Hepatocyte (in vitro differentiated cells): ENCODE data around the gene HEATR5A. TPM values are rescaled to one million over a fixed set of nuclear protein-coding genes. Genes with fewer than 3 reads are reported as not detected.
"Not testable (repeated sequence)": the region's sequence is repeated elsewhere in the genome, so short reads cannot be mapped to it uniquely, and the experiment has no call there.

Experiments
- DNase-seq: peaks from one replicate; pipeline ENCODE4 v3.0.0-alpha.2; 2016; ENCODE audit warnings: low spot score
- H2AFZ ChIP-seq: fragments of 200-600 bp; sonication (generic); 2 replicates; pipeline ENCODE4 v1.6.0; 2016; ENCODE audit warnings: antibody characterized with exemption, mild to moderate bottlenecking
- H3K27ac ChIP-seq: fragments of 200-600 bp; sonication (generic); 2 replicates; pipeline ENCODE4 v1.5.1; 2016; ENCODE audit warnings: mild to moderate bottlenecking
- H3K27me3 ChIP-seq: fragments of 200-600 bp; sonication (generic); 2 replicates; pipeline ENCODE4 v1.6.1; 2016
- H3K36me3 ChIP-seq: fragments of 200-600 bp; sonication (generic); replicated peaks from 2 replicates; pipeline ENCODE4 v1.5.1; 2016; ENCODE audit warnings: low read depth; ENCODE audit not compliant: insufficient read depth
- H3K4me1 ChIP-seq: fragments of 200-600 bp; sonication (generic); 2 replicates; pipeline ENCODE4 v1.5.1; 2016; ENCODE audit warnings: mild to moderate bottlenecking, moderate library complexity; ENCODE audit not compliant: insufficient read depth
- H3K4me2 ChIP-seq: fragments of 200-600 bp; sonication (generic); 2 replicates; pipeline ENCODE4 v1.6.0; 2016
- H3K4me3 ChIP-seq: fragments of 200-600 bp; sonication (generic); 2 replicates; pipeline ENCODE4 v1.5.1; 2016; ENCODE audit warnings: mild to moderate bottlenecking
- H3K79me2 ChIP-seq: fragments of 200-600 bp; sonication (generic); 2 replicates; pipeline ENCODE4 v1.6.0; 2017; ENCODE audit warnings: mild to moderate bottlenecking
- H3K9me2 ChIP-seq: fragments of 200-600 bp; sonication (generic); replicated peaks from 2 replicates; pipeline ENCODE4 v1.6.0; 2017; ENCODE audit warnings: mild to moderate bottlenecking; ENCODE audit not compliant: insufficient read depth
- H3K9me3 ChIP-seq: fragments of 200-600 bp; sonication (generic); 2 replicates; pipeline ENCODE4 v1.5.1; 2016; ENCODE audit warnings: low read depth, mild to moderate bottlenecking
- H4K20me1 ChIP-seq: fragments of 200-600 bp; sonication (generic); 2 replicates; pipeline ENCODE4 v1.6.0; 2016; ENCODE audit warnings: mild to moderate bottlenecking; ENCODE audit not compliant: insufficient read depth, poor library complexity, severe bottlenecking
- CTCF ChIP-seq: fragments of 200-600 bp; sonication (generic); IDR thresholded peaks from 2 replicates; pipeline ENCODE4 v1.5.1; 2016; ENCODE audit warnings: antibody characterized with exemption, mild to moderate bottlenecking; ENCODE audit not compliant: poor library complexity
- EZH2 ChIP-seq: fragments of 200-600 bp; sonication (generic); IDR thresholded peaks from 2 replicates; pipeline ENCODE4 v1.6.1; 2016; ENCODE audit warnings: antibody characterized with exemption, mild to moderate bottlenecking, borderline replicate concordance
- EZH2phosphoT487 ChIP-seq: fragments of 200-600 bp; sonication (generic); IDR thresholded peaks from one replicate; pipeline ENCODE4 v1.6.1; 2018; ENCODE audit warnings: antibody characterized with exemption, mild to moderate bottlenecking, low read depth, moderate library complexity; ENCODE audit not compliant: unreplicated experiment, severe bottlenecking
- WGBS: methylation state at CpG from one replicate; pipeline ENCODE4 v1.1.6; 2016; ENCODE audit warnings: low lambda C conversion rate; ENCODE audit errors: missing lambda C conversion rate; 5-methylcytosine and 5-hydroxymethylcytosine counted together
- polyA plus RNA-seq: library from polyadenylated mRNA; unstranded; fragments of >200 nt; fragmentation: Nextera tagmentation; extraction: Ambion mirVana; gene quantifications from 2 replicates; pipeline ENCODE4 v1.2.1, GENCODE V29; 2016
- total RNA-seq: library from RNA; depleted of rRNA; stranded (reverse); fragments of >200 nt; gene quantifications from 2 replicates; pipeline ENCODE4 v1.2.3, GENCODE V29; 2014

The HEATR5A gene
- total and polyA plus RNA-seq, 2 experiments from 2014 or later, result 17.9 to 25.3 TPM

- H3K4me3 ChIP-seq, result no peak overlapping the region
- H3K79me2 ChIP-seq, result no peaks in the 10 kb centered on the region
- TF ChIP-seq EZH2phosphoT487, result no peak
- TF ChIP-seq CTCF, result no peak
- TF ChIP-seq EZH2, result no peak
- no peaks in the 10 kb centered on the region for H3K27me3 ChIP-seq
- no peak overlapping the region for H3K27ac ChIP-seq
- no peak overlapping the region for H3K4me2 ChIP-seq
- H4K20me1 ChIP-seq, result no peaks in the 10 kb centered on the region
- no peaks in the 10 kb centered on the region for H3K4me1 ChIP-seq
- H3K9me3 ChIP-seq, result no peaks in the 10 kb centered on the region
- H2AFZ ChIP-seq, result no peak overlapping the region
- H3K36me3 ChIP-seq, result no peaks in the 10 kb centered on the region
- H3K9me2 ChIP-seq, result no peaks in the 10 kb centered on the region
- 100% methylated on average over 1 of the region's 1 CpG for WGBS
- DNase-seq, result no peak
These were observed 38.1 kb downstream of the HEATR5A start for GRCh38 chr14:31382221-31382620.

- no peak overlapping the region for H3K4me3 ChIP-seq
- 81% methylated on average over 3 of the region's 3 CpGs for WGBS
- no peak for DNase-seq
- no peaks in the 10 kb centered on the region for H3K9me3 ChIP-seq
- H3K36me3 ChIP-seq, result no peaks in the 10 kb centered on the region
- H3K27me3 ChIP-seq, result no peaks in the 10 kb centered on the region
- no peaks in the 10 kb centered on the region for H4K20me1 ChIP-seq
- H3K79me2 ChIP-seq, result no peaks in the 10 kb centered on the region
- H3K27ac ChIP-seq, result no peak overlapping the region
- TF ChIP-seq EZH2phosphoT487 (no peak), EZH2 (no peak), CTCF (no peak)
- no peaks in the 10 kb centered on the region for H3K4me1 ChIP-seq
- no peak overlapping the region for H3K4me2 ChIP-seq
- H2AFZ ChIP-seq, result no peak overlapping the region
- H3K9me2 ChIP-seq, result no peaks in the 10 kb centered on the region
These were observed 40.2 kb downstream of the HEATR5A start for GRCh38 chr14:31380106-31380505.

GRCh38 chr14:31379125-31379947, 41.0 kb downstream of the HEATR5A start:
- not testable (repeated sequence) for H3K4me2 ChIP-seq, H3K9me2 ChIP-seq, H2AFZ ChIP-seq, H3K4me1 ChIP-seq, H3K27ac ChIP-seq, H3K36me3 ChIP-seq, H3K9me3 ChIP-seq, H3K27me3 ChIP-seq, H4K20me1 ChIP-seq, H3K79me2 ChIP-seq, DNase-seq, H3K4me3 ChIP-seq
- WGBS, result 97% methylated on average over 16 of the region's 16 CpGs

GRCh38 chr14:31377433-31377832, 42.9 kb downstream of the HEATR5A start:
- 95% methylated on average over 5 of the region's 5 CpGs for WGBS
- no peak for DNase-seq
- H2AFZ ChIP-seq, result no peak overlapping the region
- no peaks in the 10 kb centered on the region for H3K9me3 ChIP-seq
- no peaks in the 10 kb centered on the region for H3K79me2 ChIP-seq
- no peaks in the 10 kb centered on the region for H3K9me2 ChIP-seq
- H3K4me2 ChIP-seq, result no peak overlapping the region
- H3K4me1 ChIP-seq, result no peaks in the 10 kb centered on the region
- no peak overlapping the region for H3K4me3 ChIP-seq
- no peaks in the 10 kb centered on the region for H3K36me3 ChIP-seq
- no peak overlapping the region for H3K27ac ChIP-seq
- no peaks in the 10 kb centered on the region for H3K27me3 ChIP-seq
- no peak for TF ChIP-seq EZH2
- no peak for TF ChIP-seq EZH2phosphoT487
- TF ChIP-seq CTCF, result no peak
- H4K20me1 ChIP-seq, result no peaks in the 10 kb centered on the region
